MM.1S (cell line): Measurements from ENCODE around the gene PLEKHA7.

ENCODE experiments used
- CTCF ChIP-seq: fragments of 300-600 bp; sonication (generic); IDR thresholded peaks from 2 replicates; pipeline ENCODE4 v1.5.1; 2016; ENCODE audit warnings: antibody characterized with exemption, low read length, mixed read lengths
- EZH2 ChIP-seq: fragments of 300-600 bp; sonication (generic); optimal IDR thresholded peaks from 2 replicates; pipeline ENCODE3; 2017; ENCODE audit warnings: low read depth, mild to moderate bottlenecking, antibody characterized with exemption, low read length, mixed read lengths
- EZH2phosphoT487 ChIP-seq: fragments of 300-600 bp; sonication (generic); IDR thresholded peaks from 2 replicates; pipeline ENCODE4 v1.6.1; 2018; ENCODE audit warnings: antibody characterized with exemption, low read length

- no peak for TF ChIP-seq CTCF
- TF ChIP-seq EZH2: no peak
- no peak for TF ChIP-seq EZH2phosphoT487
Observed at GRCh38 chr11:16861862-16862261, 152.4 kb downstream of the PLEKHA7 start.
